Uterus (tissue), 4 donors: ENCODE data around the gene PKNOX2. TPM values are rescaled to one million over a fixed set of nuclear protein-coding genes. Genes with fewer than 3 reads are reported as not detected.

Experiments used
- DNase-seq, 2 donors: peaks; one replicate each; pipeline ENCODE4 v3.0.0-alpha.2; 2019 to 2020
- H3K27ac ChIP-seq, 2 donors: fragments of 200-600 bp; sonication (generic); 1 replicate in 1 of 2; 2 replicates in 1 of 2; pipeline ENCODE4 v1.5.1; 2016 to 2018
- H3K27me3 ChIP-seq, 2 donors: fragments of 200-600 bp; sonication (generic); one replicate each; pipeline ENCODE4 v1.5.1; 2018 to 2019; ENCODE audit warnings: control low read depth in 1 of 2
- H3K36me3 ChIP-seq, 2 donors: fragments of 200-600 bp; sonication (generic); one replicate each; pipeline ENCODE4 v1.5.1; 2019; ENCODE audit warnings: control low read depth in 1 of 2
- H3K4me1 ChIP-seq, 2 donors: fragments of 200-600 bp; sonication (generic); one replicate each; pipeline ENCODE4 v1.5.1; 2018 to 2019; ENCODE audit warnings: control low read depth in 1 of 2
- H3K4me3 ChIP-seq, 2 donors: fragments of 200-600 bp; sonication (generic); 1 replicate in 1 of 2; 2 replicates in 1 of 2; pipeline ENCODE4 v1.5.1; 2018 to 2019; ENCODE audit warnings: mild to moderate bottlenecking in 1 of 2
- H3K9me3 ChIP-seq, 2 donors: fragments of 200-600 bp; sonication (generic); one replicate each; pipeline ENCODE4 v1.5.1; 2019; ENCODE audit warnings: control low read depth in 1 of 2
- POLR2A ChIP-seq, 2 donors: fragments of 450-650 bp; IDR thresholded peaks; one replicate each; pipeline ENCODE4 v1.6.1; 2016; ENCODE audit warnings: antibody characterized with exemption in 2 of 2, mild to moderate bottlenecking in 1 of 2, moderate library complexity in 1 of 2
- intact Hi-C: fragments of 100-400 bp; cut with DNase I; formaldehyde crosslinking; loops from one replicate; pipeline ENCODE4 v1.15.1; 2023; ENCODE audit warnings: low total_unique reads
- total RNA-seq, 4 donors: library from RNA; depleted of rRNA in 3 of 4; stranded (reverse); fragments of >200 nt in 3 of 4; gene quantifications; one replicate each; pipeline versions ENCODE4 v1.1.0 to v1.2.4, GENCODE V29; 2014 to 2023
- TF ChIP-seq, protein P1 (sequence below), 4 experiments: fragments of 200-600 bp in 2 of 4; fragments of 450-650 bp in 2 of 4; sonication (generic) in 2 of 4; IDR thresholded peaks; one replicate each; pipeline ENCODE4 v1.5.1; 2016 to 2019; ENCODE audit warnings: antibody characterized with exemption in 4 of 4, mild to moderate bottlenecking in 2 of 4, moderate library complexity in 1 of 4
- donor health status: DM: yes; HTN: yes; CAD: no.

The PKNOX2 gene
- total RNA-seq, 4 donors from 2014 or later: 0.29 to 22.7 (median 3.3) TPM

DNA sequence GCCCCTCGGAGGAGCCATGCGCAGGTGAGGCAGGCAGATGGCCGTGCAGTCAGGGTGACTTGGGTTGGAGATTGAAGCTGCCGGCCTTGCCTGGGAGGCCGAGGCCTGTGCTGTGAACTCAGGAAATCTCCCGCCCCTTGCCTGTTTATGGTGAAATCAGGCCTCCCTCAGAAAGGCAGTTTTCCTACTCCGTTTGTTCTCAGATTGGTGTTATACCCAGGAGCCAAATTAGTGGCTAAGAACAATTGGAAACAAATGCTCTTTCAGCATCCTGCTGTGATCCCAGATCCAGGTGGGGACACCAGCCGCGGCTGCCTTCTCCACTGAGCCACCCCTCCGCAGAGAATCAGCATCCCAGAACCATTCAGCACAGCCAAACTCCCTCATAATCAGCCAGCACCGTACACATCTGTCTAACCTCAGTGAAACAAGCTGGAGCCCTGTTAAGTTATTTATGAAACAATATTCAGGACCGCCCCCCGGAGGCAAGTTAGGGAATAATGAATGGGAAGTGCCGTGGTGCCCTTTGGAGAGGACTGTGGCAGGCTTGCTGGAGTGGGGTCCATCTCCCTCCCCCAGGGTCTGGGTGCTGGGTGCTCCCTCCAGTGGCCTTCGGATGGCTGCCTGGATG, 60.0 kb downstream of the PKNOX2 start:
- TF ChIP-seq, protein P1, sequence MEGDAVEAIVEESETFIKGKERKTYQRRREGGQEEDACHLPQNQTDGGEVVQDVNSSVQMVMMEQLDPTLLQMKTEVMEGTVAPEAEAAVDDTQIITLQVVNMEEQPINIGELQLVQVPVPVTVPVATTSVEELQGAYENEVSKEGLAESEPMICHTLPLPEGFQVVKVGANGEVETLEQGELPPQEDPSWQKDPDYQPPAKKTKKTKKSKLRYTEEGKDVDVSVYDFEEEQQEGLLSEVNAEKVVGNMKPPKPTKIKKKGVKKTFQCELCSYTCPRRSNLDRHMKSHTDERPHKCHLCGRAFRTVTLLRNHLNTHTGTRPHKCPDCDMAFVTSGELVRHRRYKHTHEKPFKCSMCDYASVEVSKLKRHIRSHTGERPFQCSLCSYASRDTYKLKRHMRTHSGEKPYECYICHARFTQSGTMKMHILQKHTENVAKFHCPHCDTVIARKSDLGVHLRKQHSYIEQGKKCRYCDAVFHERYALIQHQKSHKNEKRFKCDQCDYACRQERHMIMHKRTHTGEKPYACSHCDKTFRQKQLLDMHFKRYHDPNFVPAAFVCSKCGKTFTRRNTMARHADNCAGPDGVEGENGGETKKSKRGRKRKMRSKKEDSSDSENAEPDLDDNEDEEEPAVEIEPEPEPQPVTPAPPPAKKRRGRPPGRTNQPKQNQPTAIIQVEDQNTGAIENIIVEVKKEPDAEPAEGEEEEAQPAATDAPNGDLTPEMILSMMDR (IDR thresholded peaks at IDR 0.05): peak; percentile 8 to 34 (median 22)
- TF ChIP-seq POLR2A (IDR thresholded peaks at IDR 0.05): no peak
- no peaks in the 10 kb centered on the region for H3K36me3 ChIP-seq
- no peak overlapping the region for H3K4me3 ChIP-seq
- no peaks in the 10 kb centered on the region for H3K4me1 ChIP-seq
- no peaks in the 10 kb centered on the region for H3K27me3 ChIP-seq
- H3K27ac ChIP-seq: peak overlapping the region in 1 of 2 donors; percentile 2
- peak; percentile 50 to 57 for DNase-seq
- intact Hi-C loops: no loop called here
- H3K9me3 ChIP-seq: no peaks in the 10 kb centered on the region

DNA sequence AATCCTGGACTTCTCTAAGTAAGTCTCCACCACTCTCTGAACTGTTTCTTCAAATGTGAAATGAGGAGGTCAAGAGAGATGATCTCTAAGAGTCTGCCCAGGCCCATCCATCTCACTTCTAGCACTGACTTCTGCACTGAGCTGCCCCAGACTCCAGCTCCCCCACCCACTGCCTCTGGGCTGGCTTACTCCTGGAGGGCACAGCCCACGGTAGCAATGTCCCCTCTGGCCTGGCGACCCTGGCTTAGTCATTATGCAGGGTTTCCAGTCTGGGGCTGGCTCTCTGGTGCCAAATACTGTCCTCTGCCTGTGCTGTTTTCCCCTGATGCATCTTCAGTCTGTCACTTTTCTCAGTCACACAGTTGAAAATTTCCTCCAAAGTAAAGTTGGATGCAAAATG, 60.9 kb downstream of the PKNOX2 start:
- Histone ChIP-seq H3K27ac (no peak overlapping the region), H3K4me3 (no peak overlapping the region), H3K36me3 (no peaks in the 10 kb centered on the region), H3K27me3 (no peaks in the 10 kb centered on the region), H3K9me3 (no peaks in the 10 kb centered on the region), H3K4me1 (no peaks in the 10 kb centered on the region)
- intact Hi-C loops: no loop called here
- no peak for DNase-seq
- TF ChIP-seq, protein P1 (IDR thresholded peaks at IDR 0.05): no peak
- TF ChIP-seq POLR2A (IDR thresholded peaks at IDR 0.05): no peak

DNA sequence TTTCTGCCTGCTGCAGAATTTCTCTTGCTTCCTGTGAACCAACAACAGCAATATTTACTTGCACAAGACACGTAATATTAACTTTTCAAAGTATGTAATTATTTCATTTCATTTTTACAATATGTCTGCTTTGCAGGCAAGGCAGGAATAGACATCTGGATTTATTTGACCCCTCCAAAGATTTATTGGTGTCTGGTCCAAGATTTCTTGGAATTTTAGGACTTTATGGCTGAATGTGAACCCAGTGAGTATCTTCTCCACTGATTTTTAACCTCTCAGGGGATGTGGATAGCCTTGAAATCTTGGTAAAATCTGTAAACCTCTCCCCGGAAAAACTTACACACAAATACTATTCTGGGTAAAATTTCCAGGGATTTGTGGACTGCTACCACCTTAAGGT, 61.5 kb downstream of the PKNOX2 start:
- H3K4me1 ChIP-seq: no peaks in the 10 kb centered on the region
- H3K9me3 ChIP-seq: no peaks in the 10 kb centered on the region
- DNase-seq: no peak
- no peaks in the 10 kb centered on the region for H3K27me3 ChIP-seq
- intact Hi-C loops: no loop called here
- no peak overlapping the region for H3K27ac ChIP-seq
- no peak overlapping the region for H3K4me3 ChIP-seq
- no peaks in the 10 kb centered on the region for H3K36me3 ChIP-seq
- TF ChIP-seq POLR2A (IDR thresholded peaks at IDR 0.05): no peak
- TF ChIP-seq, protein P1 (IDR thresholded peaks at IDR 0.05): no peak

DNA sequence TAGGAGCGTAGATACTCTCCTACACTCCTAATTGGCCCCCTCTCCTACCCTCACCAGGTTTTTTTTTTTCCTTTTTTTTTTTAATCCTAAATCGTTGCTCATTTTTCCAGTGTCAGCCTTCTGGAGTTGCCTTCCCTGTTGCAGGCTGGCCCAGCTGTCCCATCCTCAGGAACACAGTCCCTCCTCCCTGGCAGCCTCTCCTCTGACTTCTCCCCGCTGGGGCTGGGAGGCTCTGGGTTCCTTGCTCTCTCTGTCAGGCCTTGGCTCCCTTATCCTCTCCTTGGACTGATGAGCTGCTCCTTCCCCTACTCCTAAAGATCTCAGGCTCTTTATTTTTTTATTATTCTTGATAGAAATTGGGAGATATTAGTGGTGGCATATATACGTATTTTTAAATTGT, 62.2 kb downstream of the PKNOX2 start:
- H3K9me3 ChIP-seq: no peaks in the 10 kb centered on the region
- no peaks in the 10 kb centered on the region for H3K4me1 ChIP-seq
- no peak overlapping the region for H3K4me3 ChIP-seq
- H3K27ac ChIP-seq: no peak overlapping the region
- no peaks in the 10 kb centered on the region for H3K36me3 ChIP-seq
- DNase-seq: no peak
- intact Hi-C loops: no loop called here
- no peak for TF ChIP-seq POLR2A (IDR thresholded peaks at IDR 0.05)
- TF ChIP-seq, protein P1 (IDR thresholded peaks at IDR 0.05): no peak
- no peaks in the 10 kb centered on the region for H3K27me3 ChIP-seq

DNA sequence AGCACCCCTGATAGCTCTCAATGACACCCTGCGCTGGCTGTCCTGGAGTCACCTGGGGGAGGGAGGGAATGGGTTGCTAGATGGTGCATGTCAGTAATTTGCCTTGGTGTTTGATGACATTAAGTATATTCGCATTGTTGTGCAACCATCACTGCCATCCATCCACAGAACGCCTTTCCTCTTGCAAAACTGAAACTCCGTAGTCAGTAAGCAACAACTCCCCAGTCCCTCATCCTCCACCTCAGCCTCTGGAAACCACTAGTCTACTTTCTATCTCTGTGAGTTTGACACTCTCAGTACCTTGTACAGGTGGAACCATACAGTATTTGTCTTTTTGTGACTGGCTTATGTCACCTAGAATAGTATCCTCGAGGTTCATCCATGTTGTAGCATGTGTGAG, 62.6 kb downstream of the PKNOX2 start:
- Histone ChIP-seq H3K36me3 (no peaks in the 10 kb centered on the region), H3K27me3 (no peaks in the 10 kb centered on the region), H3K9me3 (no peaks in the 10 kb centered on the region), H3K27ac (no peak overlapping the region), H3K4me1 (no peaks in the 10 kb centered on the region), H3K4me3 (no peak overlapping the region)
- DNase-seq: no peak
- TF ChIP-seq POLR2A (IDR thresholded peaks at IDR 0.05): no peak
- TF ChIP-seq, protein P1 (IDR thresholded peaks at IDR 0.05): no peak
- intact Hi-C loops: no loop called here
